Calu3 (cell line): ENCODE results near the gene SLCO4C1. TPM values are rescaled to one million over a fixed set of nuclear protein-coding genes. Genes with fewer than 3 reads are reported as not detected.

ENCODE experiments used
- BruUV-seq: library from RNA; stranded (reverse); fragments of 400-500 nt; replicated peaks from 2 replicates; lab custom pipeline; 2021; lab: Mats Ljungman, UMichigan
- CTCF ChIA-PET: fragments of 300-600 bp; sonication (Branson Sonifier 250); formaldehyde crosslinking; loops from one replicate; lab custom pipeline; 2022; ENCODE audit warnings: antibody characterized with exemption; lab: Charles Lee
- DNase-seq: peaks from one replicate; pipeline ENCODE4 v3.0.0; 2022
- H3K27ac Mint-ChIP-seq: one replicate; pipeline ENCODE4 v1.8.0; 2022; ENCODE audit warnings: mixed read lengths; ENCODE audit not compliant: unreplicated experiment
- H3K27me3 Mint-ChIP-seq: one replicate; pipeline ENCODE4 v1.8.0; 2022; ENCODE audit warnings: mixed read lengths; ENCODE audit not compliant: unreplicated experiment
- H3K36me3 Mint-ChIP-seq: one replicate; pipeline ENCODE4 v1.8.0; 2022; ENCODE audit warnings: mild to moderate bottlenecking, moderate library complexity, mixed read lengths; ENCODE audit not compliant: insufficient read depth, unreplicated experiment
- H3K4me1 Mint-ChIP-seq: one replicate; pipeline ENCODE4 v1.8.0; 2022; ENCODE audit warnings: mild to moderate bottlenecking, low read depth, mixed read lengths; ENCODE audit not compliant: unreplicated experiment
- H3K4me3 Mint-ChIP-seq: one replicate; pipeline ENCODE4 v1.8.0; 2022; ENCODE audit warnings: mild to moderate bottlenecking, low read depth, moderate library complexity, mixed read lengths; ENCODE audit not compliant: unreplicated experiment
- H3K9me3 Mint-ChIP-seq: one replicate; pipeline ENCODE4 v1.8.0; 2022; ENCODE audit warnings: low read depth, mixed read lengths; ENCODE audit not compliant: unreplicated experiment
- intact Hi-C: fragments of 100-400 bp; cut with micrococcal nuclease; formaldehyde crosslinking; loops from one replicate; pipeline ENCODE4 v1.10.0; 2022; ENCODE audit not compliant: unreplicated experiment
- total RNA-seq: library from RNA; stranded (reverse); gene quantifications from 2 replicates; pipeline ENCODE4 v1.2.3, GENCODE V29; 2022
- TF ChIP-seq, protein P1 (sequence below): fragments of 200-600 bp; IDR thresholded peaks from one replicate; pipeline ENCODE4 v1.8.0; 2022; ENCODE audit warnings: antibody characterized with exemption; ENCODE audit not compliant: unreplicated experiment

Gene SLCO4C1
- total RNA-seq, 1 experiment from 2014 or later = 3.4 TPM

GRCh38 chr5:102241809-102242421, 54.2 kb downstream of the SLCO4C1 start:
- no peaks in the 10 kb centered on the region for H3K9me3 Mint-ChIP-seq
- no TSS peak for BruUV-seq
- H3K27me3 Mint-ChIP-seq = no peaks in the 10 kb centered on the region
- DNase-seq = no peak
- CTCF ChIA-PET = no interaction called here
- TF ChIP-seq, protein P1, sequence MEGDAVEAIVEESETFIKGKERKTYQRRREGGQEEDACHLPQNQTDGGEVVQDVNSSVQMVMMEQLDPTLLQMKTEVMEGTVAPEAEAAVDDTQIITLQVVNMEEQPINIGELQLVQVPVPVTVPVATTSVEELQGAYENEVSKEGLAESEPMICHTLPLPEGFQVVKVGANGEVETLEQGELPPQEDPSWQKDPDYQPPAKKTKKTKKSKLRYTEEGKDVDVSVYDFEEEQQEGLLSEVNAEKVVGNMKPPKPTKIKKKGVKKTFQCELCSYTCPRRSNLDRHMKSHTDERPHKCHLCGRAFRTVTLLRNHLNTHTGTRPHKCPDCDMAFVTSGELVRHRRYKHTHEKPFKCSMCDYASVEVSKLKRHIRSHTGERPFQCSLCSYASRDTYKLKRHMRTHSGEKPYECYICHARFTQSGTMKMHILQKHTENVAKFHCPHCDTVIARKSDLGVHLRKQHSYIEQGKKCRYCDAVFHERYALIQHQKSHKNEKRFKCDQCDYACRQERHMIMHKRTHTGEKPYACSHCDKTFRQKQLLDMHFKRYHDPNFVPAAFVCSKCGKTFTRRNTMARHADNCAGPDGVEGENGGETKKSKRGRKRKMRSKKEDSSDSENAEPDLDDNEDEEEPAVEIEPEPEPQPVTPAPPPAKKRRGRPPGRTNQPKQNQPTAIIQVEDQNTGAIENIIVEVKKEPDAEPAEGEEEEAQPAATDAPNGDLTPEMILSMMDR = no peak
- H3K36me3 Mint-ChIP-seq = no peaks in the 10 kb centered on the region
- H3K27ac Mint-ChIP-seq = no peak overlapping the region
- no peaks in the 10 kb centered on the region for H3K4me1 Mint-ChIP-seq
- no peak overlapping the region for H3K4me3 Mint-ChIP-seq
- intact Hi-C loops = no loop called here

DNA sequence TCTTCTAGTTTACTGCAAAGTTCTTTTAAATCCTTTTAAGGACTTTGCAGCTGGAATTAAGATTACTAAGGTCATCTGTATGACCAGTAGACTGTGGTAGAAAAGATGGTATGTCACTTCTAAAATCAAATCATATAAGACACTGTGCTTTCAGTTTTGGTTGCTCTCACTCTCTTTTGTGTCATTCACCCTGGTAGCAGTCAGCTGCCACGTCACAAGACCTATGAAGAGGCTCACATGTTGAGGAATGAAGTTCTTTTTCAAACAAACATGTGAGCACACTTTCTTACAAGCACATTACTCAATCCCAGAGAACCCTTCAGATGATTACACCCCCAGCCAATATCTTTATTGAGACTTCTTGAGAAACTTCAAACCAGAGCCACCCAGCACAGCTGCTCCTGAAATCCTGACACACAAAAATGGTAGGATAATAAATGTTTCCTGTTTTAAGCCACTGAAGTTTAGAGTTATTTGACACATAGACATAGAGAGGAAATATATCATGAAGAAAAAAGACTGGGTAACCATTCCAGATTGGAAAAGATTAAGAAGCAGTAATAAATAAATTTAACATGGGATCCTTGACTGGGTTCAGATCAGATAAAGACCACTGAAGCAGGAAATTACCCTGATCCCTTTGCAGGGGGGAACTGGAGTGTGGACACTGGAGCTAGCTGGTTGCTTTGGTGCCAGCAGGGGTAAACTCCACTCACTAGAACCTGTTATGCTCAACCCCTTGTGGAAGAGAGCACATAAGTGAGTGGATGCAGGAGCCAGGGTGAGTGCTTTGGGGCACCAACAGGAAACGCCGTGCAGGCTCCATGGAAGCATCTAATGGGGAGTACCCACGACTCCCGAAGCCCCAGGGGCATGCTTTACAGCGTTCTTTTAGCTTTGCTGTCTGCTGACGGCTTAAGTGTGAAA, 64.1 kb downstream of the SLCO4C1 start:
- BruUV-seq = no TSS peak
- H3K4me3 Mint-ChIP-seq = no peak overlapping the region
- no peak for DNase-seq
- no peaks in the 10 kb centered on the region for H3K27me3 Mint-ChIP-seq
- H3K27ac Mint-ChIP-seq = no peak overlapping the region
- H3K9me3 Mint-ChIP-seq = no peaks in the 10 kb centered on the region
- intact Hi-C loops = no loop called here
- TF ChIP-seq, protein P1 = no peak
- H3K4me1 Mint-ChIP-seq = peaks cover 10% of the 10 kb centered on the region
- CTCF ChIA-PET = no interaction called here
- no peaks in the 10 kb centered on the region for H3K36me3 Mint-ChIP-seq

GRCh38 chr5:102229685-102230084, 66.4 kb downstream of the SLCO4C1 start:
- Mint-ChIP-seq H3K27me3 (no peaks in the 10 kb centered on the region), H3K9me3 (no peaks in the 10 kb centered on the region), H3K4me3 (no peak overlapping the region), H3K4me1 (peaks cover 10% of the 10 kb centered on the region), H3K27ac (no peak overlapping the region), H3K36me3 (no peaks in the 10 kb centered on the region)
- no peak for DNase-seq
- CTCF ChIA-PET = no interaction called here
- TF ChIP-seq, protein P1 = no peak
- intact Hi-C loops = loop anchor here (10.0 kb wide), 2 partner anchors 865 to 1755 kb away; no protein-coding TSS in a partner anchor
- no TSS peak for BruUV-seq

DNA sequence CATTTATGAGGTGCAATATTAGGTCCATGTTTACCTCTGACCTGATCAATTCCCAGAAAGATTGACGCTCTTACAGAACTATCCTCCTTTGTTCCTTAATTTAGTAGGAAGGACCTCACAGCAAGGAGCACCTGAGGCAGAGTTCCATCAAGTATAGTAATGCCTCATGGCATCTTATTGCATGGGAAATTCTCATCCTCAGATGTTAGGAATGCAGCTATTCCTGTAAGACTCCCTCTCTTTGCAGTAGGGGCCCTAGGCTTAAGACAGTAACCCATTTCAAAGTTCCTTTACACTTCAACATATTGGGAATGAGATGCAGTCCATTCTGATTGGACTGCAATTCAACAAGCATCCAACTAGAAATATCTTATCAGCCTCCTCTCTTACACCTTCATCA, 69.8 kb downstream of the SLCO4C1 start:
- Mint-ChIP-seq H3K9me3 (peaks cover 2% of the 10 kb centered on the region), H3K4me1 (peaks cover 10% of the 10 kb centered on the region), H3K36me3 (no peaks in the 10 kb centered on the region), H3K4me3 (no peak overlapping the region), H3K27me3 (no peaks in the 10 kb centered on the region), H3K27ac (no peak overlapping the region)
- BruUV-seq = no TSS peak
- TF ChIP-seq, protein P1 = no peak
- DNase-seq = no peak
- intact Hi-C loops = loop anchor here (10.0 kb wide), 2 partner anchors 862 to 1752 kb away; no protein-coding TSS in a partner anchor
- CTCF ChIA-PET = no interaction called here
